Measurements from ENCODE around the gene VPS8. TPM values are rescaled to one million over a fixed set of nuclear protein-coding genes. Genes with fewer than 3 reads are reported as not detected.

VPS8 gene
- total RNA-seq, 3 donors from 2014 or later (not counting 1 experiment from before 2014, with no cell fraction given), result 89.3 to 127 (median 115) TPM

DNA sequence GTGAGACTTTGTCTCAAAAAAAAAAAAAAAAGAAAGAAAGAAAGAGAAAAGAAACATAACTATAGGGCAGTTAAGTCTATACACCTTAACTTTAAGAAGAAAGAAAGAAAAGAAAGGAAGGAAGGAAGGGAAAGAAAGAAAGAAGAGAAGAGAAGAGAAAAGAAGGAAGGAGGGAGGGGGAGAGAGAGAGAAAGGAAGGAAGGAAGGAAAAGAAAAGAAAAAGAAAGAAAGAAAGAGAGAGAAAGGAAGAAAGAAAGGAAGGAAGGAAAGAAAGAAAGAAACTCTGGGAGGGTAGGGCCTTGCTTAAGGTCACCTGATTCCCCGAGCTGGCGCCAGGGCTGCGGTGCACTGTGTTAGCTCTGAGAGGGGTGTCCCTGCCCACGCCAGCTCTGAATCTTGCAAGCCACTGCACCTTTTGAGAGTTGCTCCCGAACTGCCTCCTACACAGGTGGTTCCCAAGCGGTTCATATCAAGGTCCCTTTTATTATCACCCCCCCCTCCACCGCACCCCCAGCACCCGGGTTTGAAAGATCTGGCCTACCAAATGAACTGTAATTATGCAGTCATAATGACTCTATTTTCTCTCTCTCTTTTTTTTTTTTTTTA lies 39.2 kb upstream of the VPS8 start:
- Histone ChIP-seq H3K27ac (ENCODE audit: low read length) (no peak overlapping the region), H3K4me3 (ENCODE audit: low read length) (no peak overlapping the region), H3K27me3 (ENCODE audit: control insufficient read depth, insufficient read depth, low read length) (peaks cover 4% of the 10 kb centered on the region), H3K4me1 (ENCODE audit: control insufficient read depth, insufficient read depth, low read length) (no peaks in the 10 kb centered on the region), H3K9me3 (ENCODE audit: control insufficient read depth, insufficient read depth, low read length) (no peaks in the 10 kb centered on the region), H3K36me3 (ENCODE audit: control insufficient read depth, insufficient read depth, low read length) (no peaks in the 10 kb centered on the region)
- TF ChIP-seq, protein P1, sequence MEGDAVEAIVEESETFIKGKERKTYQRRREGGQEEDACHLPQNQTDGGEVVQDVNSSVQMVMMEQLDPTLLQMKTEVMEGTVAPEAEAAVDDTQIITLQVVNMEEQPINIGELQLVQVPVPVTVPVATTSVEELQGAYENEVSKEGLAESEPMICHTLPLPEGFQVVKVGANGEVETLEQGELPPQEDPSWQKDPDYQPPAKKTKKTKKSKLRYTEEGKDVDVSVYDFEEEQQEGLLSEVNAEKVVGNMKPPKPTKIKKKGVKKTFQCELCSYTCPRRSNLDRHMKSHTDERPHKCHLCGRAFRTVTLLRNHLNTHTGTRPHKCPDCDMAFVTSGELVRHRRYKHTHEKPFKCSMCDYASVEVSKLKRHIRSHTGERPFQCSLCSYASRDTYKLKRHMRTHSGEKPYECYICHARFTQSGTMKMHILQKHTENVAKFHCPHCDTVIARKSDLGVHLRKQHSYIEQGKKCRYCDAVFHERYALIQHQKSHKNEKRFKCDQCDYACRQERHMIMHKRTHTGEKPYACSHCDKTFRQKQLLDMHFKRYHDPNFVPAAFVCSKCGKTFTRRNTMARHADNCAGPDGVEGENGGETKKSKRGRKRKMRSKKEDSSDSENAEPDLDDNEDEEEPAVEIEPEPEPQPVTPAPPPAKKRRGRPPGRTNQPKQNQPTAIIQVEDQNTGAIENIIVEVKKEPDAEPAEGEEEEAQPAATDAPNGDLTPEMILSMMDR (IDR thresholded peaks at IDR 0.05), result no peak
- ATAC-seq (no peak), DNase-seq (no peak)
- intact Hi-C loops (cut with micrococcal nuclease), result no loop called here
- H3K9me3 Mint-ChIP-seq, result no peaks in the 10 kb centered on the region
- H3K4me1 Mint-ChIP-seq, result no peaks in the 10 kb centered on the region
- 77% methylated on average over 8 of the region's 8 CpGs for WGBS (ENCODE audit: insufficient coverage)
- no peak overlapping the region for H3K27ac Mint-ChIP-seq
- no peaks in the 10 kb centered on the region for H3K36me3 Mint-ChIP-seq
- no peak overlapping the region for H3K4me3 Mint-ChIP-seq
- peaks cover 3 to 14% of the 10 kb centered on the region in 2 donors for H3K27me3 Mint-ChIP-seq (ENCODE audit: low read depth in 2 of 2)

DNA sequence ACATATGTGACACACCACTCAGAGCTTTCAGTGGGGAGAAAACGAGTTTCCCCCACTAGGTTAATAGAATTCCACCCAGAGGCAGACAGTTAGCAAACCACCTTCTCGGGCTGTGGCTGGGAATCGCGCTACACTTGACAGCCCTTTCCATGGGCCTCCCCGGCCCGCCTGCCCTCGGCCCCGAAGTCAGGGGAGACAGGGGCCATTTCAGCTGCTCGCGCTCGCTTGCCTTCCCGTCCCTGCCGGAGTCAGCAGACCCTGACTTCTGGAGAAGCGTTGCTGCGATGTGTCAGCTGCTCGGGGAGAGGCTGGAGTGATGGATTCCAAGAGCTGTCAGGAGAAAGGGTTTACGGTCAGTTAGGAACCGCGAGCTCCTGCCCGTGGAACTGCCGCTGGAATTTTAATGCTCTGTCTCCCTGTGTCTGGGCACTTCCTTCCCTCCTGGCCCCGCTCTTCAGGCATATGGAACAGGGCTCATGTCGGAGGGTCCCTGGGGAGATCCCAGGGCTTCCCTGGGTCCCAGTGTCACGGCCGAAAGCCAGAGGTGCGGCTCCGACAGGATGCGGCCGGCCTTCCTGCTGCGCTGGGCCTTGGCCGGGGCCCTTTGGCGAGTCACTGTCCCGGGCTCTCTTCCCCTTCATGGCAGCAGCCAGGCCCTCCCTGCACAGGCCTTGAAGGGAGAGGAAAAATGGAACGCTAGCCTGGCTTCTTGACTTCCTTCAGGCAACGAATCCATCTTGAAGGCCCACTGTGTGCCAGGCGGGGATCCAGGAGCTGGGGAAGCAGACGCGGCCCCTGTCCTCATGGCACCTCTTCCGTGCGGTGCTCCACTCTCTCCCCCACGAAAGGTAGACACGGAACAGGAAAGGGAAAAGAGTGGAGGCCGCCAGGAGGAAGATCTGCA lies 38.4 kb upstream of the VPS8 start:
- Mint-ChIP-seq H3K4me3 (no peak overlapping the region), H3K36me3 (no peaks in the 10 kb centered on the region), H3K27ac (no peak overlapping the region), H3K27me3 (ENCODE audit: low read depth in 2 of 2) (peaks cover 11 to 16% of the 10 kb centered on the region in 2 donors), H3K9me3 (no peaks in the 10 kb centered on the region), H3K4me1 (no peaks in the 10 kb centered on the region)
- H3K36me3 ChIP-seq (ENCODE audit: control insufficient read depth, insufficient read depth, low read length), result no peaks in the 10 kb centered on the region
- peaks cover 4% of the 10 kb centered on the region for H3K27me3 ChIP-seq (ENCODE audit: control insufficient read depth, insufficient read depth, low read length)
- DNase-seq (no peak), ATAC-seq (no peak)
- WGBS (ENCODE audit: insufficient coverage), result 90% methylated on average over 43 of the region's 43 CpGs
- no peak overlapping the region for H3K27ac ChIP-seq (ENCODE audit: low read length)
- H3K4me1 ChIP-seq (ENCODE audit: control insufficient read depth, insufficient read depth, low read length), result no peaks in the 10 kb centered on the region
- intact Hi-C loops (cut with micrococcal nuclease), result no loop called here
- H3K4me3 ChIP-seq (ENCODE audit: low read length), result no peak overlapping the region
- no peaks in the 10 kb centered on the region for H3K9me3 ChIP-seq (ENCODE audit: control insufficient read depth, insufficient read depth, low read length)
- TF ChIP-seq, protein P1 (IDR thresholded peaks at IDR 0.05), result no peak

DNA sequence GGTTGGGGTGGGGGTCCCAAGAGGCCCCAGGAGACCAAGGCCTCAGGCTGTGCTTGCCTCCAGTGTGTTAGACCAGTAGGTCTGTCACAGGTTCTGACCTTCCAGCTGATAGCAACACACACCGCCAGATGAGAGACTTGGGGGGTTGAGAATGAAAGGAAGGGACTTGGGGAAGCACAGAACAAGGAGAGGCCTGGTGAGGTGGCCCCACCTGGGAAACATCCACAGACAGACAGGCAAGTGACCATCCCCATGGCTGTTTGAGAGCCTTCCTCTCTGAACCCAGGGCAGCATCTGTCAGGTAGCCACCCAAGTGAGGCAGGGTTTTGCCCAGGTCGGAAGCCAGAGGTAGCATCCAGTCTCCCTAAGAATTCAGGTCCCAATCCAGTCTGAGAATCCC lies 35.0 kb upstream of the VPS8 start:
- Mint-ChIP-seq H3K27ac (no peak overlapping the region), H3K4me3 (no peak overlapping the region), H3K27me3 (ENCODE audit: low read depth in 2 of 2) (peaks cover 32 to 40% of the 10 kb centered on the region in 2 donors), H3K4me1 (no peaks in the 10 kb centered on the region), H3K9me3 (no peaks in the 10 kb centered on the region), H3K36me3 (no peaks in the 10 kb centered on the region)
- TF ChIP-seq, protein P1 (IDR thresholded peaks at IDR 0.05), result no peak
- ATAC-seq (no peak), DNase-seq (no peak)
- Histone ChIP-seq H3K36me3 (ENCODE audit: control insufficient read depth, insufficient read depth, low read length) (no peaks in the 10 kb centered on the region), H3K27ac (ENCODE audit: low read length) (no peak overlapping the region), H3K4me1 (ENCODE audit: control insufficient read depth, insufficient read depth, low read length) (no peaks in the 10 kb centered on the region), H3K9me3 (ENCODE audit: control insufficient read depth, insufficient read depth, low read length) (no peaks in the 10 kb centered on the region), H3K4me3 (ENCODE audit: low read length) (no peak overlapping the region), H3K27me3 (ENCODE audit: control insufficient read depth, insufficient read depth, low read length) (peaks cover 4% of the 10 kb centered on the region)
- 89% methylated on average over 2 of the region's 2 CpGs for WGBS (ENCODE audit: insufficient coverage)
- intact Hi-C loops (cut with micrococcal nuclease), result loop anchor here (1.0 kb wide), 1 partner anchor 216 kb away; the partner anchor contains the start of gene EPHB3

All from natural killer cell (primary cell).